Panc1 (cell line): Measurements from ENCODE around the gene FAM53B. TPM values are rescaled to one million over a fixed set of nuclear protein-coding genes. Genes with fewer than 3 reads are reported as not detected.

Source experiments
- ATAC-seq: fragments of 200-7000 bp; cut with Tn5 transposase; 2 replicates; pipeline ENCODE4 v1.9.1; 2020; ENCODE audit warnings: mild to moderate bottlenecking, moderate library complexity
- BruUV-seq: library from RNA; stranded (reverse); fragments of 400-500 nt; replicated peaks from 2 replicates; lab custom pipeline; 2021; lab: Mats Ljungman, UMichigan
- CTCF ChIA-PET: fragments of 300-600 bp; sonication (Branson Sonifier 250); formaldehyde crosslinking; loops from one replicate; lab custom pipeline; 2022; ENCODE audit warnings: antibody characterized with exemption; lab: Charles Lee
- POLR2A ChIA-PET: fragments of 300-600 bp; sonication (Branson Sonifier 250); formaldehyde crosslinking; loops from one replicate; lab custom pipeline; 2022; ENCODE audit warnings: antibody characterized with exemption; lab: Charles Lee
- DNase-seq: peaks from one replicate; pipeline ENCODE4 v3.0.0-alpha.2; 2010; ENCODE audit warnings: low read depth, low spot score
- H3K27ac ChIP-seq: 2 replicates; pipeline ENCODE4 v1.5.1; 2011; ENCODE audit warnings: mild to moderate bottlenecking, low read length, inconsistent platforms
- H3K27me3 ChIP-seq: fragments of 200-500 bp; sonication (Bioruptor generic); 2 replicates; pipeline ENCODE4 v1.6.0; 2014; ENCODE audit warnings: low read length, inconsistent platforms; ENCODE audit not compliant: control insufficient read depth, insufficient read depth
- H3K36me3 ChIP-seq: fragments of 200-500 bp; sonication (Bioruptor generic); 2 replicates; pipeline ENCODE4 v1.5.1; 2014; ENCODE audit warnings: inconsistent platforms, mild to moderate bottlenecking, low read length, moderate library complexity; ENCODE audit not compliant: control insufficient read depth, insufficient read depth
- H3K4me1 ChIP-seq: 2 replicates; pipeline ENCODE4 v1.5.1; 2011; ENCODE audit warnings: inconsistent platforms, mild to moderate bottlenecking, low read length, moderate library complexity; ENCODE audit not compliant: control insufficient read depth, insufficient read depth
- H3K4me3 ChIP-seq, 2 experiments: 2 replicates each; pipeline ENCODE4 v1.5.1; 2011 to 2012; ENCODE audit warnings: low read depth in 2 of 2, low read length in 2 of 2, mild to moderate bottlenecking in 2 of 2, inconsistent platforms in 1 of 2, moderate library complexity in 1 of 2
- H3K9me3 ChIP-seq: fragments of 200-500 bp; sonication (Bioruptor generic); 2 replicates; pipeline ENCODE4 v1.5.1; 2014; ENCODE audit warnings: low read depth, mild to moderate bottlenecking, inconsistent platforms, low read length, moderate library complexity; ENCODE audit not compliant: control insufficient read depth, insufficient read depth
- POLR2AphosphoS5 ChIP-seq: IDR thresholded peaks from 2 replicates; pipeline ENCODE4 v1.6.1; 2012; ENCODE audit warnings: mild to moderate bottlenecking, low read depth, low read length, moderate library complexity
- SIN3A ChIP-seq: IDR thresholded peaks from 2 replicates; pipeline ENCODE4 v1.6.1; 2012; ENCODE audit warnings: low read depth, mild to moderate bottlenecking, low read length, moderate library complexity, borderline replicate concordance; ENCODE audit not compliant: insufficient read depth
- TCF7L2 ChIP-seq: IDR thresholded peaks from 2 replicates; pipeline ENCODE4 v1.6.1; 2011; ENCODE audit warnings: mild to moderate bottlenecking, low read depth, low read length, inconsistent platforms
- in situ Hi-C: cut with HindIII; loops from 2 replicates; pipeline ENCODE4 v1.10.0; 2016; ENCODE audit warnings: low sequenced_read_pairs, low pct_unique_long_range_greater_than_20kb
- intact Hi-C: fragments of 100-400 bp; cut with micrococcal nuclease; formaldehyde crosslinking; loops from one replicate; pipeline ENCODE4 v1.10.0; 2022; ENCODE audit not compliant: unreplicated experiment
- total RNA-seq: library from RNA; stranded (reverse); gene quantifications from one replicate; pipeline ENCODE4 v1.2.1, GENCODE V29; 2021; ENCODE audit not compliant: unreplicated experiment
- TF ChIP-seq, protein P1 (sequence below), 2 experiments: IDR thresholded peaks; 2 replicates each; pipeline ENCODE4 v1.6.1; 2011 to 2012; ENCODE audit warnings: low read depth in 2 of 2, control low read depth in 1 of 2, low read length in 1 of 2, mild to moderate bottlenecking in 1 of 2, moderate library complexity in 1 of 2; ENCODE audit not compliant: insufficient read depth in 1 of 2
- TF ChIP-seq, protein P2 (sequence below): fragments of 450-650 bp; IDR thresholded peaks from 2 replicates; pipeline ENCODE4 v1.5.1; 2017; ENCODE audit warnings: mild to moderate bottlenecking

Gene FAM53B
- total RNA-seq, 1 experiment from 2014 or later, result 42.5 TPM

DNA sequence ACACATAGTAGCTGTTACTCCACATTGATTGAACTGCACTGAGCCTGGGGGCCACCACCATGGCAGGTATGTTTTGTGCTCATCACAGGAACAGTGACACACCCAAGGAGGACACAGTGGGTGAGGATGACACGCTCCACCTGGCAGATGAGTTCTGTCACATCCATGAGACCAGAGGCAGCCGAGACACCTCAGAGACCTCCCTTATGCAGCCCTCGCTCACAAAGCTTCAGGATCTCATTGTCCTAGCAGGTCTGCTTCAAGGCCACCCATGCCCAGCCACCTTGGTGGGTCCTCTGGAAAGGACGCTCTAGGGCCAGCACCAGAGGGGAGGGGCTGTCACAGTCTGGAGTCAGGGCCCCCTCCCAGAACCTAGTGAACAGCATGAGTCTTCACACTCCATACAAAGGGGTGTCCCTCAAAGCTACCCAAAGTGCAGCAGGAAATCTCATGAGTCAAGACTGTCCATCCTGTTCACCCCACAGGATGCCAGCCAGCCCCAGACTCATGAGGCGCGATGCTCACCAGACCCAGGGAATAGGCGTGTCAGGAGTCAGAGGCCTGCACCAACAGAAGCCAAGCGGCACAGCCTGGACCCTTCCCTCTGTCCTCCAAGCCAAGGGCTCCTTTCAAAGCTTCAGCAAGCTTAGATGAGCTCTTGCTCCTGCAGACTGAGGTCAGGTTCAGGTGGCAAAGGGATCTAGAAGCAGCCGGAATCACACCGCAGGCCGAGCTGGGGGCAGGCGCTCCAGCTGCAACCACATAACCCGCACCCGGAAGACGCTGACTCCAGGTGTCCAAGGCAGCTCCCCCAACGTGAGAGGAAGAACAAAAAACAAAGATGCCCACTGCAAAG lies 9.6 kb downstream of the FAM53B start:
- Histone ChIP-seq H3K4me3 (no peak overlapping the region), H3K9me3 (no peaks in the 10 kb centered on the region), H3K36me3 (no peaks in the 10 kb centered on the region), H3K27ac (no peak overlapping the region; the same call in 1 of the 2 replicates), H3K27me3 (no peaks in the 10 kb centered on the region), H3K4me1 (peaks cover 48% of the 10 kb centered on the region)
- DNase-seq (no peak), ATAC-seq (no peak)
- ChIA-PET CTCF (no interaction called here), POLR2A (no interaction called here)
- intact Hi-C loops, result no loop called here
- TF ChIP-seq POLR2AphosphoS5 (no peak), SIN3A (no peak), TCF7L2 (no peak)
- TF ChIP-seq, protein P1, sequence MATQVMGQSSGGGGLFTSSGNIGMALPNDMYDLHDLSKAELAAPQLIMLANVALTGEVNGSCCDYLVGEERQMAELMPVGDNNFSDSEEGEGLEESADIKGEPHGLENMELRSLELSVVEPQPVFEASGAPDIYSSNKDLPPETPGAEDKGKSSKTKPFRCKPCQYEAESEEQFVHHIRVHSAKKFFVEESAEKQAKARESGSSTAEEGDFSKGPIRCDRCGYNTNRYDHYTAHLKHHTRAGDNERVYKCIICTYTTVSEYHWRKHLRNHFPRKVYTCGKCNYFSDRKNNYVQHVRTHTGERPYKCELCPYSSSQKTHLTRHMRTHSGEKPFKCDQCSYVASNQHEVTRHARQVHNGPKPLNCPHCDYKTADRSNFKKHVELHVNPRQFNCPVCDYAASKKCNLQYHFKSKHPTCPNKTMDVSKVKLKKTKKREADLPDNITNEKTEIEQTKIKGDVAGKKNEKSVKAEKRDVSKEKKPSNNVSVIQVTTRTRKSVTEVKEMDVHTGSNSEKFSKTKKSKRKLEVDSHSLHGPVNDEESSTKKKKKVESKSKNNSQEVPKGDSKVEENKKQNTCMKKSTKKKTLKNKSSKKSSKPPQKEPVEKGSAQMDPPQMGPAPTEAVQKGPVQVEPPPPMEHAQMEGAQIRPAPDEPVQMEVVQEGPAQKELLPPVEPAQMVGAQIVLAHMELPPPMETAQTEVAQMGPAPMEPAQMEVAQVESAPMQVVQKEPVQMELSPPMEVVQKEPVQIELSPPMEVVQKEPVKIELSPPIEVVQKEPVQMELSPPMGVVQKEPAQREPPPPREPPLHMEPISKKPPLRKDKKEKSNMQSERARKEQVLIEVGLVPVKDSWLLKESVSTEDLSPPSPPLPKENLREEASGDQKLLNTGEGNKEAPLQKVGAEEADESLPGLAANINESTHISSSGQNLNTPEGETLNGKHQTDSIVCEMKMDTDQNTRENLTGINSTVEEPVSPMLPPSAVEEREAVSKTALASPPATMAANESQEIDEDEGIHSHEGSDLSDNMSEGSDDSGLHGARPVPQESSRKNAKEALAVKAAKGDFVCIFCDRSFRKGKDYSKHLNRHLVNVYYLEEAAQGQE (IDR thresholded peaks at IDR 0.05; ENCODE audit: insufficient read depth in 1 of 2, low read depth in 2 of 2, low read length in 1 of 2), result no peak
- TF ChIP-seq, protein P2, sequence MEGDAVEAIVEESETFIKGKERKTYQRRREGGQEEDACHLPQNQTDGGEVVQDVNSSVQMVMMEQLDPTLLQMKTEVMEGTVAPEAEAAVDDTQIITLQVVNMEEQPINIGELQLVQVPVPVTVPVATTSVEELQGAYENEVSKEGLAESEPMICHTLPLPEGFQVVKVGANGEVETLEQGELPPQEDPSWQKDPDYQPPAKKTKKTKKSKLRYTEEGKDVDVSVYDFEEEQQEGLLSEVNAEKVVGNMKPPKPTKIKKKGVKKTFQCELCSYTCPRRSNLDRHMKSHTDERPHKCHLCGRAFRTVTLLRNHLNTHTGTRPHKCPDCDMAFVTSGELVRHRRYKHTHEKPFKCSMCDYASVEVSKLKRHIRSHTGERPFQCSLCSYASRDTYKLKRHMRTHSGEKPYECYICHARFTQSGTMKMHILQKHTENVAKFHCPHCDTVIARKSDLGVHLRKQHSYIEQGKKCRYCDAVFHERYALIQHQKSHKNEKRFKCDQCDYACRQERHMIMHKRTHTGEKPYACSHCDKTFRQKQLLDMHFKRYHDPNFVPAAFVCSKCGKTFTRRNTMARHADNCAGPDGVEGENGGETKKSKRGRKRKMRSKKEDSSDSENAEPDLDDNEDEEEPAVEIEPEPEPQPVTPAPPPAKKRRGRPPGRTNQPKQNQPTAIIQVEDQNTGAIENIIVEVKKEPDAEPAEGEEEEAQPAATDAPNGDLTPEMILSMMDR, result no peak
- BruUV-seq, result no TSS peak
- in situ Hi-C loops, result no loop called here

DNA sequence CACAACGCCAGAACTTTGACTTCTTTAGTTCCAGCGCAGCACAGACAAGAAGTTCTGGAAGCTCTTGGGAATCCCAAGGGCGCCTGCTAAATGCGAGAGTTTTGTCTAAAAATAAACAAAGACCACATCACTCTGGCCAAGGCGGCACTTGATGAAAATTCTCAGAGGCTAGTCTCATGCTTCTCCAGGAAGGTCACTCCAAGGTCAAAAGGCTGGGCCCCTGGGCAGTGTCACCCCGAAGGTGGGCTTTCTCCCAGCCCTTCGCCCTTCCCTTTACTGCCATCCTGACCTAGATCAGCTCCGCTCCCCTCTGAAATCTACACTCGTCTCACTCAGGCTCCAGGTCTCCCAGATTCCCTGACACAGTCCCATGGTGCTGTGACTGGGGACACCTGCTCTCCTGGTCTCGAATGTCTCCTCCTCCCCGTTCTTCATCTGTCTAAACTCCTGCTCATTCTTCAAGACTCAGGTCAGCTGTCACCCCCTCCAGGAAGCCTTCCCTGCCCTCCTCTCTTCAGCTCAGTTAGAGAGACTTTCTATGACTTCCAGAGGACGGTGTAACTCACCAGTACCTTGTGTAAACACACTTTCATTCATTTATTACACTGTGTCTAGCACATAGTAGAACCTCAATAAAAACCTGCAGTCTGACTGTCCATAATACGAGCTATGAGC lies 10.5 kb downstream of the FAM53B start:
- in situ Hi-C loops, result no loop called here
- H3K4me1 ChIP-seq, result peaks cover 43% of the 10 kb centered on the region
- DNase-seq, result no peak
- no peak overlapping the region for H3K4me3 ChIP-seq
- no peaks in the 10 kb centered on the region for H3K27me3 ChIP-seq
- ATAC-seq, result no peak
- H3K36me3 ChIP-seq, result no peaks in the 10 kb centered on the region
- intact Hi-C loops, result no loop called here
- peak overlapping the region; percentile 17; the same call in 1 of the 2 replicates for H3K27ac ChIP-seq
- H3K9me3 ChIP-seq, result no peaks in the 10 kb centered on the region
- ChIA-PET POLR2A (no interaction called here), CTCF (interaction anchor here (1.5 kb wide), 1 partner anchor 8 kb away, joined by 5 read pairs; no protein-coding TSS in a partner anchor)
- TF ChIP-seq SIN3A (no peak), TCF7L2 (no peak)
- TF ChIP-seq, protein P2, result no peak
- TF ChIP-seq, protein P1 (IDR thresholded peaks at IDR 0.05; ENCODE audit: insufficient read depth in 1 of 2, low read depth in 2 of 2, low read length in 1 of 2), result no peak
- BruUV-seq, result no TSS peak
